A549 treated with AZD2906 at 1 μM for 4 hours (cell line): ENCODE data around the gene NEDD1. TPM values are rescaled to one million over a fixed set of nuclear protein-coding genes. Genes with fewer than 3 reads are reported as not detected.

Source experiments
- total RNA-seq: library from RNA; stranded (reverse); fragments of 200-300 nt; extraction: Qiagen RNA extraction; gene quantifications from 5 replicates; pipeline ENCODE4 v1.2.3, GENCODE V29; 2022

The NEDD1 gene
- total RNA-seq = 14.0 to 21.2 TPM (median 16.5 TPM) in 5 replicates

GRCh38 chr12:96906849-96907670 lies at the start of gene NEDD1:
TSS of gene NEDD1 (plus strand) at chr12:96907257. CDS start at chr12:96909760, 2,503 bp downstream.

